BE2C (cell line): ENCODE measurements around the gene AP2S1.
"Not testable (repeated sequence)": the region's sequence is repeated elsewhere in the genome, so short reads cannot be mapped to it uniquely, and the experiment has no call there.

Source experiments
- DNase-seq: peaks from one replicate; pipeline ENCODE4 v3.0.0-alpha.2; 2020
- H3K27me3 ChIP-seq: fragments of 250-450 bp; sonication (Bioruptor Pico); 2 replicates; pipeline ENCODE4 v1.5.1; 2020; ENCODE audit warnings: mild to moderate bottlenecking
- H3K36me3 ChIP-seq: fragments of 250-450 bp; sonication (Bioruptor Pico); 2 replicates; pipeline ENCODE4 v1.5.1; 2020; ENCODE audit warnings: mild to moderate bottlenecking
- H3K4me1 ChIP-seq: fragments of 250-450 bp; sonication (Bioruptor Pico); 2 replicates; pipeline ENCODE4 v1.5.1; 2020
- H3K4me3 ChIP-seq: 2 replicates; pipeline ENCODE4 v1.5.1; 2011; ENCODE audit warnings: low read depth, low read length
- H3K9me3 ChIP-seq: fragments of 250-450 bp; sonication (Bioruptor Pico); 2 replicates; pipeline ENCODE4 v1.5.1; 2020
- TF ChIP-seq, protein P1 (sequence below): IDR thresholded peaks from 2 replicates; pipeline ENCODE4 v1.5.1; 2012; ENCODE audit warnings: mild to moderate bottlenecking, low read depth, low read length

The AP2S1 gene

DNA sequence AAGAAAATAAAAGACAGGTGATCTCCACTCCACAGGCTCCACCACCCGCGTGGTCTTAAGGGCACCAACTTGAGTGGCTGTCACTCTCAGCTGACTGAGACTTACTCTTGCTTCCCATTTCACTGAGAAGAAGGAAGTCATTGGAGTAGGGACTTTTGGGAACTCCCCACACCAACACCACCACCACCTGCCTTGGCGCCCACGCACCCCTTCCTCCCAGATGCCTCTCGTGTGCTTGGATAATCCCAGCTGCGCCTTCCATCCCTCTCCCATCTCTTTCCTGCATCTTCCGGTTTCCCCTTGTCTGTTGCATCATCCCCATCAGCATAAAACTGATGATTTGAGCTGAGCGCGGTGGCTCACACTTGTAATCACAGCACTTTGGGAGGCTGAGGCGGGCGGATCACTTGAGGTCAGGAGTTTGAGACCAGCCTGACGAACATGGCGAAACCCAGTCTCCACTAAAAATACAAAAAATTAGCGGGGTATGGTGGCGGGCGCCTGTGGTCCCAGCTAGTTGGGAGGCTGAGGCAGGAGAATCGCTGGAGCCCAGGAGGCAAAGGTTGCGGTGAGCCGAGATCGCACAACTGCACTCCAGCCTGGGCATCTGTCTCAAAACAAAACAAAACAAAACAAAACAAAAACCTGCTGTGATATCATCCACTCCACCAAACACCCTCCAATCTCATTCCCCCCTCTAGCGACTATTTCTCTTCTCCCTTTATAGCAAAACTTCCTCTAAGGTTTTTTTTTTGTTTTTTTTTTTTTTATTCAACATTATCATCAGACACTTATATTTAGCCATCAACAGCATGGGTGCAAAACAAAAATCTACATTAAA is 25.5 kb downstream of the AP2S1 start:
- TF ChIP-seq, protein P1, sequence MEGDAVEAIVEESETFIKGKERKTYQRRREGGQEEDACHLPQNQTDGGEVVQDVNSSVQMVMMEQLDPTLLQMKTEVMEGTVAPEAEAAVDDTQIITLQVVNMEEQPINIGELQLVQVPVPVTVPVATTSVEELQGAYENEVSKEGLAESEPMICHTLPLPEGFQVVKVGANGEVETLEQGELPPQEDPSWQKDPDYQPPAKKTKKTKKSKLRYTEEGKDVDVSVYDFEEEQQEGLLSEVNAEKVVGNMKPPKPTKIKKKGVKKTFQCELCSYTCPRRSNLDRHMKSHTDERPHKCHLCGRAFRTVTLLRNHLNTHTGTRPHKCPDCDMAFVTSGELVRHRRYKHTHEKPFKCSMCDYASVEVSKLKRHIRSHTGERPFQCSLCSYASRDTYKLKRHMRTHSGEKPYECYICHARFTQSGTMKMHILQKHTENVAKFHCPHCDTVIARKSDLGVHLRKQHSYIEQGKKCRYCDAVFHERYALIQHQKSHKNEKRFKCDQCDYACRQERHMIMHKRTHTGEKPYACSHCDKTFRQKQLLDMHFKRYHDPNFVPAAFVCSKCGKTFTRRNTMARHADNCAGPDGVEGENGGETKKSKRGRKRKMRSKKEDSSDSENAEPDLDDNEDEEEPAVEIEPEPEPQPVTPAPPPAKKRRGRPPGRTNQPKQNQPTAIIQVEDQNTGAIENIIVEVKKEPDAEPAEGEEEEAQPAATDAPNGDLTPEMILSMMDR: no peak
- no peak overlapping the region for H3K4me3 ChIP-seq
- DNase-seq: no peak
- H3K4me1 ChIP-seq: no peaks in the 10 kb centered on the region
- no peaks in the 10 kb centered on the region for H3K27me3 ChIP-seq
- no peaks in the 10 kb centered on the region for H3K9me3 ChIP-seq
- H3K36me3 ChIP-seq: no peaks in the 10 kb centered on the region

DNA sequence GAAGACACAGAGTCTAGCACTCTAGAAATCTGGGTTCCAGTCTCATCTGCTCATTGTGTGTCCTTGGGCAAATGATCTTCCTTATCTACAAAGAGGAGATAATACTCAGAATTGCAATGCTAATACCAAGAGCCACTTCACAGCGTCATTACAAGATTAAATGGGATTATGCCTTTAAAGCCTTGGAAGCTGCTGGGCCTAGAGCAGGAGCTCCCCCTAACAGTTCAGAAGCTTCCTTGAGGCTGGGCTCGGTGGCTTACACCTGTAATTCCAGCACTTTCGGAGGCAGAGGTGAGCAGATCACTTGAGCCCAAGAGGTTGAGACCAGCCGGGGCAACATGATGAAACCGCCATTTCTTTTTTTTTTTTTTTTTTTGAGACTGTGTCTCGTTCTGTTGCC is 27.6 kb downstream of the AP2S1 start:
- no peak overlapping the region for H3K4me3 ChIP-seq
- TF ChIP-seq, protein P1: no peak
- H3K36me3 ChIP-seq: no peaks in the 10 kb centered on the region
- no peaks in the 10 kb centered on the region for H3K4me1 ChIP-seq
- no peaks in the 10 kb centered on the region for H3K27me3 ChIP-seq
- no peaks in the 10 kb centered on the region; the same call in 1 of the 2 replicates for H3K9me3 ChIP-seq
- no peak for DNase-seq

DNA sequence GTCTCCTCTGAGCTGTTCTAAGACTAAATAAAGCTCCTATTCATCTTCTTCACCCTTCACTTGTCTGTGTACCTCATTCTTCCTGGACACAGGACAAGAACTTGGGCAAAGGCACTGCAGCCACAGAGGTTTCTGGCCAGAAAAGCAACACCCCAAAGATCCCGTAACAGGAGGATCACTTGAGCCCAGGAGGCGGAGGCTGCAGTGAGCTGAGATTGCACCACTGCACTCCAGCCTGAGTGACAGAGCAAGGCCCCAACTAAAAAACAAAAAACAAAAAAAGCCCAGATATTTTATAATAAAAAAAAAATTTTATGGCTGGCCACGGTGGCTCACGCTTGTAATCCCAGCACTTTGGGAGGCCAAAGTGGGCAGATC is 28.2 kb downstream of the AP2S1 start:
- not testable (repeated sequence) for DNase-seq, H3K4me1 ChIP-seq, H3K27me3 ChIP-seq, H3K9me3 ChIP-seq, H3K4me3 ChIP-seq, H3K36me3 ChIP-seq

DNA sequence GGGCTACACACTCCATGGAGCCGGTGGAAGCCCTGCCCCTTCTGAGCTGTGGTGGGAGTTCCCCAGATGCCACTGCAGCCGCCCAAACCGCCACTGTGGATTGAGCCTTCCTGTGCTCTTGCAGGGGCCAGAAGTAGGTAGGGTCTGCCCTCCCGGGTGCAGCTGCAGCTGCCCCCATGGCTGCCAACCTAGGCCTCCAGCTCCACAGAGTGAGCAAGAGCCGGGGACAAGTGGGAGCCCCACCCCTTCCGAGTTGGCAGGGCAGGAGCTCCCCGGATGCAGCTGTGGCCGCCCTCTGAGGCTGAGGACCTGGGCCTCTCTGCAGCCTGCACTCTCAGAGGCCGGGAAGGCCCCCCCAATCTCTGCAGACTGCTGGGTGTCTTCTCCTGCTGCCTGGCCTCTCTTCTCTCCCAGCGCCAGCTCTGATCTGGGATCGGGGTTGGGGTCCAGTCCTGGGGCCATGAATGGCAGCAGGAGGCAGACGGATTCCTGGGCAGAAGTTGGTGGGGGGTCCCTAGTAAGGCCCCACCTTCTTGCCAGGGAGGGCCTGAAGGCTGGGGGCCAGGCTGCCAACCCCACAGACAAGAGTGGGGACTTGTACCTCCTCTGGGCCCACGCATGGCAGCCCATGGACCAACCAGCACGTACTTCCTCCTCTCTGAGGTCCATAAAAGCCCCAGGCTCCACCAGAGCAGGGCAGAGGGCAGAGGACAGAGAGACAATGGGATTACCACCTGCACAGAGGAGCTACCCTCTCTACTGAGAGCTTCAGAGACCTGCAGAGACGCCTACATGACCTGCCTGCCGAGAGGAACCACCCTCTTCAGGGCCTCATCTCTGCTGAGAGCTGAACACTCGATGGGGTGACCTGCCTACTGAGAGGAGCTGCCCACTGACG is 28.9 kb downstream of the AP2S1 start:
- Histone ChIP-seq H3K4me3 (no peak overlapping the region), H3K27me3 (no peaks in the 10 kb centered on the region), H3K9me3 (no peaks in the 10 kb centered on the region; the same call in 1 of the 2 replicates), H3K36me3 (no peaks in the 10 kb centered on the region), H3K4me1 (no peaks in the 10 kb centered on the region)
- TF ChIP-seq, protein P1: no peak
- no peak for DNase-seq

DNA sequence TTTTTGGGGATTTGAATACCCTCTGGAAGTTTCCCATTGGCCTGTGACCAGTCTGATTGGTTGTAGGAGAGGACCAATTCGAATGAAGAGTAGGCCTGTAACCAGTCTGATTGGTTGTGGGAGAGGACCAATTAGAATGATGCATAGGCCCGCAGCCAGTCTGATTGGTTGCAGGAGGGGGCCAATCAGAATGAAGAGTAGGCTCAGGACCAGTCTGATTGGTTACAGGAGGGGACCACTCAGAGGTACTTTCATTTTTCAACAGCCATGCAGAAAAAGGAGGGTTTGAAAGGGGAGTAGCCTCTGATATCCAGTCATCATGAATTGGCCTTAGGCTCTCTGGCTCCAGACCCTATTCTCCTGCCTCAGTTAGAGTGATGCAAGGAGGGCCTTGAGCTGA is 31.8 kb downstream of the AP2S1 start:
- no peak for DNase-seq
- H3K9me3 ChIP-seq: no peaks in the 10 kb centered on the region; the same call in 1 of the 2 replicates
- TF ChIP-seq, protein P1: no peak
- no peak overlapping the region for H3K4me3 ChIP-seq
- no peaks in the 10 kb centered on the region for H3K4me1 ChIP-seq
- no peaks in the 10 kb centered on the region for H3K27me3 ChIP-seq
- H3K36me3 ChIP-seq: no peaks in the 10 kb centered on the region

DNA sequence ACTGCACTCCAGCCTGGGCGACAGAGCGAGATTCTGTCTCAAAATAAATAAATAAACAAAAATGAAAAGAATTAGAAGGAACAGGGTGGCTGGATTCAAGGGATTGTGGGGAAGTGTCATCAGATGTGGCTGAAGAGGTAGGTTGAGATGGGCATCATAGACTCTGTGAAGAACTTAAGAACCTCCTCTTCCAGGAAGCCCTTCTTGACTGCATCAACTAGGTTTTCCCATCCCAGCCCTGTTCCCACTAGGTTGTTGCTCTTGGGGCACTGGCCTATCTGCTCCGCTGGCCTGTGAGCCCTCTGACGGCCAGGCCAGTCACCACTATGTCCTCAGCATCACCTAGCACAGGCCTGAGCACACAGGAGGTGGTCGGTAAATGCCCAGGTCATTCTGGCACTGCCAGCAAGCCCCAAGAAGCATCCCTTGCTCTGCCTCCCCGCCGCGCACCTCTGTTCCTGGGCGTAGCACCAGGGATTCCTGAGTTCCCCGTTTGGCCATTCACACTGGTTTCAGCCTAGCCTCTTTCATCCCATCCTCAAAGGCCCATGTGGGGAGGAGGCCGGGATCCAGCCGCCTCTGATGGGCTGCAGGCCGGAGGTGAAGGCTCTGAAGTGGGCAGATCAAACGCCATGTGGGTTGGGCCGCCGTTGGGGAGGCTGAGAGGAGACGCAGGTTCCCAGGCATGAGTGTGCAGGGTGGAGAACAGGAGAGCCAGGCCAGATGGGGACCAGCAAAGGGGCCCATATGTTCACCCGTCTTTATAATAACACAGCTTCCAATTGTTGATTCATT is 34.6 kb downstream of the AP2S1 start:
- no peaks in the 10 kb centered on the region for H3K27me3 ChIP-seq
- H3K9me3 ChIP-seq: no peaks in the 10 kb centered on the region; the same call in 1 of the 2 replicates
- H3K4me3 ChIP-seq: no peak overlapping the region
- H3K36me3 ChIP-seq: no peaks in the 10 kb centered on the region
- DNase-seq: no peak
- TF ChIP-seq, protein P1: no peak
- 0 out of 2 replicates have a peak, but pooled peaks cover 3% of the 10 kb centered on the region for H3K4me1 ChIP-seq
